HAP-1 (cell line): ENCODE data around the gene CIRBP.
A peak's percentile ranks its signal among the peaks of the same experiment; 100 is the strongest.
"Not testable (repeated sequence)": the region's sequence is repeated elsewhere in the genome, so short reads cannot be mapped to it uniquely, and the experiment has no call there.

ENCODE experiments used
- DNase-seq, 2 experiments: peaks; one replicate each; pipeline ENCODE4 v3.0.0-alpha.2; 2016 to 2020; ENCODE audit warnings: low spot score in 2 of 2
- H3K27me3 ChIP-seq: fragments of 250-450 bp; sonication (Bioruptor Pico); 2 replicates; pipeline ENCODE4 v1.5.1; 2020; ENCODE audit warnings: low read depth, mild to moderate bottlenecking, moderate library complexity
- H3K36me3 ChIP-seq: fragments of 250-450 bp; sonication (Bioruptor Pico); replicated peaks from 2 replicates; pipeline ENCODE4 v1.5.1; 2020; ENCODE audit warnings: mild to moderate bottlenecking
- H3K4me1 ChIP-seq: fragments of 250-450 bp; sonication (Bioruptor Pico); 2 replicates; pipeline ENCODE4 v1.5.1; 2020; ENCODE audit warnings: mild to moderate bottlenecking
- H3K4me3 ChIP-seq: fragments of 250-450 bp; sonication (Bioruptor Pico); 2 replicates; pipeline ENCODE4 v1.5.1; 2020; ENCODE audit warnings: mild to moderate bottlenecking, moderate library complexity
- H3K9me3 ChIP-seq: fragments of 250-450 bp; sonication (Bioruptor Pico); 2 replicates; pipeline ENCODE4 v1.5.1; 2020; ENCODE audit warnings: mild to moderate bottlenecking, moderate library complexity
- in situ Hi-C: fragments of 300-500 bp; cut with MboI; formaldehyde crosslinking; loops from 3 replicates; pipeline ENCODE4 v1.14.3; 2020; ENCODE audit warnings: low sequenced_read_pairs, inconsistent platforms, mixed read lengths

CIRBP gene

DNA sequence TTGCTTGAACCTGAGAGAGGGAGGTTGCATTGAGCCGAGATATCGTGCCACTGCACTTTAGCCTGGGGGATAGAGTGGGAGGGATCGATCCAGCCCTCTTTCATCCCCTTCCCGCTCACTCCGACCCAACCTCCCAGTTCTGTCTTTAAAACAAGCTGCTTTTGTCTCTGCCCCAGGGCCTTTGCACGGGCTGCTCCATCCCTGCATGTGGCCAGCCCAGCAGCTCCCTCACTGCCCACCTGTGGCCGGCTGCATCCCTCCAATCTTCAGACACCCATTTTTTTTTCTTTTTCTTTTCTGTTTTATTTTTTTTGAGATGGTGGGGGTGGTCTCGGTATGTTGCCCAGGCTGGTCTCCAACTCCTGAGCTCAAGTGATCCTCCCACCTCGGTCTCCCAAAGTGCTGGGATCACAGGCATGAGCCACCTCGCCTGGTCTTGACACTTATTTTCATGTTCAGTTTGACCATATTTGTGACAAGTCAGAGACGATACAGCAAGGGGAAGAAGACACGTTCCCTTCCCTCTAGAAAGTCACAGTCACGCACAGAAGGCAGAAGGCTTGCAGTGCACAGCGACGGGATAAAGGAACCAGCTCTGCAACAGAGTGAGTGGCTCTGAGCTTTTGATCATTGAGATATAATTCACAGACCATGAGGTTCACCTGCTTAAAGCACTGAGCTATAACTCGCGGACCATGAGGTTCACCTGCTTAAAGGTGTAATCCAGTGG lies 48.3 kb downstream of the CIRBP start:
- Histone ChIP-seq H3K9me3 (no peaks in the 10 kb centered on the region), H3K4me1 (peaks cover 3% of the 10 kb centered on the region; the same call in 1 of the 2 replicates), H3K27me3 (no peaks in the 10 kb centered on the region; the same call in 1 of the 2 replicates), H3K4me3 (no peak overlapping the region), H3K36me3 (no peaks in the 10 kb centered on the region)
- DNase-seq: no peak
- in situ Hi-C loops: no loop called here

DNA sequence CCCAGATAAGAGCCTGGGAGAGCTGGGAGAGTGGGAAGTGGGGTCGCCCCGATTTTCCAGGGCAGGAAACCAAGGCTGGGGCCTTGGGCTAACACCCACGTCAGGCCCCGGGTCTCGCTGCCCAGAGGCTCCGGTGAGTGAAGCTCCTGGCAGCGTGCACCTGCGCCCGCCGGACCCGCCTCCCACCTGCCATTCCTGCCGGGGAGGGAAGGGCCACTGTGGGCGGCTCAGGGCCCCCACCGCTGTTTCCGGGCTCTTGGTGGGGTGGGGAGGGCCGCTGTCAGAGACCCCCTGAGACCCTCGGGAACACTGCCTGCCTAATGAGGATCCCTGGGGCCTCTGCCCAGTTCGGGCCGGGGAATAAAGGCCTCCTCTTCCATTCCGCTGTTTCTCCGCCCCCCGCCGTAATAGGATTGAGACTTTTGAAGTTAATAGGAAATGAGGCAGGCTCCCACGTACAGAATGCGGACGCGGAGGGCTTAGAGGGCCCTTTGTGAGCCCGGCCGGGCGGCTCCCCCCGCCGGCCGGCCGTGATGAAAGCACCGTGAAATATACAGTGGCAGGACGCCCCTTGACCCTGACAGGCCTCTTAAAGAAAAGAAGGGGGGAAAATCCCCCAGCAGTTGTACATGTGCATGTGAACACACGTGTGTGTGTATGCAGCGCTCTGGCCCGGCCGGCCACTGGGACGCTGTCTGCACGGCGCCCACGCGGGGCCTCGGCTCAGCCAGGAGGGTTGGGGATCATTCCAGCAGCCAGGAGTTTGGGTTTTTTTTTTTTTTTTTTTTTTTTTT lies 49.7 kb downstream of the CIRBP start:
- no peaks in the 10 kb centered on the region for H3K36me3 ChIP-seq
- no peak overlapping the region for H3K4me3 ChIP-seq
- H3K27me3 ChIP-seq: no peaks in the 10 kb centered on the region; the same call in 1 of the 2 replicates
- peak in 1 of 2 experiments; percentile 55 for DNase-seq
- H3K9me3 ChIP-seq: no peaks in the 10 kb centered on the region
- peaks cover 3% of the 10 kb centered on the region; the same call in 1 of the 2 replicates for H3K4me1 ChIP-seq
- in situ Hi-C loops: no loop called here

DNA sequence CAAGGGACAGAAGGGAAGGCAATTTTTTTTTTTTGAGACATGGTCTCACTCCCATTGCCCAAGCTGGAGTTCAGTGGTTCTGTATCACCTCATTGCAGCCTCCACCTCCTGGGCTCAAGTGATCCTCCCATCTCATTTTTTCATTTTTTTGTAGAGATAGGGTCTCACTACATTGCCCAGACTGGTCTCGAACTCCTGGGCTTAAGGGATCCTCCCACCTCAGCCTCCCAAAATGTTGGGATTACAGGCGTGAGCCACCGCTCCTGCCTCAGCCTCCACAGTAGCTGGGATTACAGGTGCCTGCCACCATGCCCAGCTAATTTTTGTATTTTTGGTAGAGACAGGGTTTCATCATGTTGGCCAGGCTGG lies 51.1 kb downstream of the CIRBP start:
- H3K9me3 ChIP-seq, DNase-seq, in situ Hi-C loops, H3K36me3 ChIP-seq, H3K27me3 ChIP-seq, H3K4me3 ChIP-seq: not testable (repeated sequence)
- peaks cover 11% of the 10 kb centered on the region for H3K4me1 ChIP-seq

DNA sequence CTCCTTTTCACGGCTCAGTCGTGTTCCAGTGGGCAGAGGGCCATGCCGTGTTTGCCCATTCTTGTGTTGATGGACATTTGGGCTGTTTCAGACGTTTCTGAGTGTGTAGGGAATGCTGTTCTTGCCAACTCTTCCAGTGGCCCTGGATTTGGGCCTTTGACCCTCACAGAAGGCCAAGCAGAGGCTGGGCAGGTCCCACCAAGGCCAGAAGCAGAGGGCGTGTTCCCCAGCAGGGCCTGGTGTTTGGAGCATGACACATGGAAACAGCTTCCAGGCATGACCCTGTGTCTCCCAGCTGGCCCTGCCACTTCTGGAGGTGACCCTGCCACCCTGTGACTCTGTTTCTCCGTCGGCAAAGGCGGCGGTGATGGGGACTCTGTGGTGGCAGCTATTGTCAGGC lies 52.4 kb downstream of the CIRBP start:
- Histone ChIP-seq H3K4me3 (no peak overlapping the region), H3K27me3 (no peaks in the 10 kb centered on the region; the same call in 1 of the 2 replicates), H3K36me3 (no peaks in the 10 kb centered on the region), H3K9me3 (no peaks in the 10 kb centered on the region), H3K4me1 (peaks cover 10% of the 10 kb centered on the region)
- in situ Hi-C loops: no loop called here
- no peak for DNase-seq

DNA sequence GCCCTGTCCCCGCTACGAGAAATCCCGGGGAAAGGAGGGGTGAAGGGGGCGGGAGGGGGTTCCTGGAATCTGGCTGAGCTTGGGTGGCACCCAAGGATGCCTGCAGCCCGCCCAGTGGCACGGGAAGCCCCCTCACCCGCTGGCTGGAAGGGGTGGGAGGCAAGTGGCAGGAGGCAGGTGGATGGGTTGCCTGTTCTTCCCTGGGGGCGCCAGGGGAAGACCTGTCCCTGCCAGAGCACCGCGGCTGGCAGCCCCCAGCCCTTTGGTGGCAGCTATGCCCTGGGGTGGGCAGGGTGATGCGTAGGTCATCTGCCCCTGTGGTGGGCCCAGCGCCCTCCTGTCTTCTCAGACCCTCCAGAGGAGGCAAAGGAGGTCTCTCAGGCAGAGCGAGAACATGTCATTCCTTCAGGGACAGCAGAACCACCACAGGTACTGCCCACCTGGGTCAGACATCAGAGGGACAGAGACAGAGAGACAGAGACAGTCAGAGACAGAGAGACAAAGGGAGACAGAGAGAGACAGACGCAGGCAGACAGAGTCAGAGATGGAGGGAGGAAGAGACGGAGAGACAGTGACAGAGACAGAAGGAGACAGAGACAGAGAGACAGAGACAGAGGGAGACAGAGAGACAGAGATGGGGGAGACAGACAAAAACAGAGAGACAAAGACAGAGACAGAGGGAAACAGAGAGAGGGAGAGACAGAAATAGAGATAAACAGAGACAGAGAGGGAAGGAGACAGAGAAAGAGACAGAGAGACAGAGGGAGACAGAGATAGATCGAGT lies 53.3 kb downstream of the CIRBP start:
- in situ Hi-C loops: no loop called here
- no peaks in the 10 kb centered on the region for H3K36me3 ChIP-seq
- DNase-seq: no peak
- H3K9me3 ChIP-seq: no peaks in the 10 kb centered on the region
- H3K4me1 ChIP-seq: peaks cover 10% of the 10 kb centered on the region
- H3K4me3 ChIP-seq: no peak overlapping the region
- no peaks in the 10 kb centered on the region; the same call in 1 of the 2 replicates for H3K27me3 ChIP-seq

DNA sequence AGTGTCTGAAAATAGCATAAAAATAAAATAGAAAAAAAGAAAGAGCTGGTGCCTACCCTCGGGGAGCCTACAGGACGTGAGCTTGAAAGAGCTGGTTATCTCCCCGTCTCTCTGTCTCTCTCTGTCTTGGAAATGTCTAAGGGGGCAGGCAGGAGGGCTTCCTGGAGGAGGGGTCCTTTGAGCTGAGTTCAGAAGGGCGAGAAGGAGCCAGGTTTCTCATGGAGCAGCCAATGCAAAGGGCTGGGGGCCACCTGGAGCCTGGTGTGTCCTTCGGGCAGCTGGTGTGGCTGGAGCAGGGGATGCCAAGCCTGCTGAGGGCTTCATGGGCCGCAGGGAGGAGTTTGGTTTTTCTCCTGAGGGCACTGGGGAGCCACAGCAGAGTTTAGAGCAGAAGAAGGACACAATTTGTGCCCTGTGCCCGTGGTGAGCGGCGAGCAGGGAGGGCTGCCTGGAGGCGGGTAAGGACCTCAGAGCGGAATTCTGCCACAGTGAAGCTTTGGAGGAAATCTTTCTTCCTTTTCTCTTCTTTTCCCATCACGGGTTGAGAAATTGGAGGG lies 55.2 kb downstream of the CIRBP start:
- H3K9me3 ChIP-seq: no peaks in the 10 kb centered on the region
- H3K4me1 ChIP-seq: peaks cover 10% of the 10 kb centered on the region
- no peaks in the 10 kb centered on the region for H3K36me3 ChIP-seq
- in situ Hi-C loops: no loop called here
- H3K4me3 ChIP-seq: peak overlapping the region; percentile 19
- no peaks in the 10 kb centered on the region for H3K27me3 ChIP-seq
- DNase-seq: no peak
